Panc1 (cell line): ENCODE measurements around the gene C16orf78. TPM values are rescaled to one million over a fixed set of nuclear protein-coding genes. Genes with fewer than 3 reads are reported as not detected.
A peak's percentile ranks its signal among the peaks of the same experiment; 100 is the strongest.

Experiments used
- ATAC-seq: fragments of 200-7000 bp; cut with Tn5 transposase; 2 replicates; pipeline ENCODE4 v1.9.1; 2020; ENCODE audit warnings: mild to moderate bottlenecking, moderate library complexity
- BruUV-seq: library from RNA; stranded (reverse); fragments of 400-500 nt; replicated peaks from 2 replicates; lab custom pipeline; 2021; lab: Mats Ljungman, UMichigan
- CTCF ChIA-PET: fragments of 300-600 bp; sonication (Branson Sonifier 250); formaldehyde crosslinking; loops from one replicate; lab custom pipeline; 2022; ENCODE audit warnings: antibody characterized with exemption; lab: Charles Lee
- POLR2A ChIA-PET: fragments of 300-600 bp; sonication (Branson Sonifier 250); formaldehyde crosslinking; loops from one replicate; lab custom pipeline; 2022; ENCODE audit warnings: antibody characterized with exemption; lab: Charles Lee
- DNase-seq: peaks from one replicate; pipeline ENCODE4 v3.0.0-alpha.2; 2010; ENCODE audit warnings: low read depth, low spot score
- H3K27ac ChIP-seq: 2 replicates; pipeline ENCODE4 v1.5.1; 2011; ENCODE audit warnings: mild to moderate bottlenecking, low read length, inconsistent platforms
- H3K27me3 ChIP-seq: fragments of 200-500 bp; sonication (Bioruptor generic); 2 replicates; pipeline ENCODE4 v1.6.0; 2014; ENCODE audit warnings: low read length, inconsistent platforms; ENCODE audit not compliant: control insufficient read depth, insufficient read depth
- H3K36me3 ChIP-seq: fragments of 200-500 bp; sonication (Bioruptor generic); 2 replicates; pipeline ENCODE4 v1.5.1; 2014; ENCODE audit warnings: inconsistent platforms, mild to moderate bottlenecking, low read length, moderate library complexity; ENCODE audit not compliant: control insufficient read depth, insufficient read depth
- H3K4me1 ChIP-seq: 2 replicates; pipeline ENCODE4 v1.5.1; 2011; ENCODE audit warnings: inconsistent platforms, mild to moderate bottlenecking, low read length, moderate library complexity; ENCODE audit not compliant: control insufficient read depth, insufficient read depth
- H3K4me3 ChIP-seq, 2 experiments: 2 replicates each; pipeline ENCODE4 v1.5.1; 2011 to 2012; ENCODE audit warnings: low read depth in 2 of 2, low read length in 2 of 2, mild to moderate bottlenecking in 2 of 2, inconsistent platforms in 1 of 2, moderate library complexity in 1 of 2
- H3K9me3 ChIP-seq: fragments of 200-500 bp; sonication (Bioruptor generic); 2 replicates; pipeline ENCODE4 v1.5.1; 2014; ENCODE audit warnings: low read depth, mild to moderate bottlenecking, inconsistent platforms, low read length, moderate library complexity; ENCODE audit not compliant: control insufficient read depth, insufficient read depth
- CTCF ChIP-seq: fragments of 450-650 bp; IDR thresholded peaks from 2 replicates; pipeline ENCODE4 v1.5.1; 2017; ENCODE audit warnings: mild to moderate bottlenecking
- POLR2AphosphoS5 ChIP-seq: IDR thresholded peaks from 2 replicates; pipeline ENCODE4 v1.6.1; 2012; ENCODE audit warnings: mild to moderate bottlenecking, low read depth, low read length, moderate library complexity
- REST ChIP-seq, 2 experiments: IDR thresholded peaks; 2 replicates each; pipeline ENCODE4 v1.6.1; 2011 to 2012; ENCODE audit warnings: low read depth in 2 of 2, control low read depth in 1 of 2, low read length in 1 of 2, mild to moderate bottlenecking in 1 of 2, moderate library complexity in 1 of 2; ENCODE audit not compliant: insufficient read depth in 1 of 2
- SIN3A ChIP-seq: IDR thresholded peaks from 2 replicates; pipeline ENCODE4 v1.6.1; 2012; ENCODE audit warnings: low read depth, mild to moderate bottlenecking, low read length, moderate library complexity, borderline replicate concordance; ENCODE audit not compliant: insufficient read depth
- TCF7L2 ChIP-seq: IDR thresholded peaks from 2 replicates; pipeline ENCODE4 v1.6.1; 2011; ENCODE audit warnings: mild to moderate bottlenecking, low read depth, low read length, inconsistent platforms
- in situ Hi-C: cut with HindIII; loops from 2 replicates; pipeline ENCODE4 v1.10.0; 2016; ENCODE audit warnings: low sequenced_read_pairs, low pct_unique_long_range_greater_than_20kb
- intact Hi-C: fragments of 100-400 bp; cut with micrococcal nuclease; formaldehyde crosslinking; loops from one replicate; pipeline ENCODE4 v1.10.0; 2022; ENCODE audit not compliant: unreplicated experiment
- total RNA-seq: library from RNA; stranded (reverse); gene quantifications from one replicate; pipeline ENCODE4 v1.2.1, GENCODE V29; 2021; ENCODE audit not compliant: unreplicated experiment

C16orf78 gene
- total RNA-seq, 1 experiment from 2014 or later, result not detected

- in situ Hi-C loops (no loop called here), intact Hi-C loops (loop anchor here (5.0 kb wide), 2 partner anchors 184 to 514 kb away; no protein-coding TSS in a partner anchor)
- DNase-seq (peak; percentile 32), ATAC-seq (peak; percentile 100)
- CTCF ChIA-PET, result interaction anchor here (0.5 to 0.9 kb wide), 2 partner anchors 185 to 467 kb away, joined by 3 to 7 read pairs; no protein-coding TSS in a partner anchor
- TF ChIP-seq CTCF (peak; percentile 84), POLR2AphosphoS5 (no peak)
- H3K27ac ChIP-seq, result no peak overlapping the region
- POLR2A ChIA-PET, result interaction anchor here (0.6 kb wide), 1 partner anchor 505 kb away, joined by 3 read pairs; no protein-coding TSS in a partner anchor
- no TSS peak for BruUV-seq
- no peaks in the 10 kb centered on the region for H3K36me3 ChIP-seq
- H3K4me1 ChIP-seq, result no peaks in the 10 kb centered on the region
- H3K9me3 ChIP-seq, result no peaks in the 10 kb centered on the region
- H3K4me3 ChIP-seq, result no peak overlapping the region
- no peaks in the 10 kb centered on the region for H3K27me3 ChIP-seq
Observed at GRCh38 chr16:49407873-49408550, 34.4 kb downstream of the C16orf78 start.

- Histone ChIP-seq H3K9me3 (no peaks in the 10 kb centered on the region), H3K27me3 (no peaks in the 10 kb centered on the region), H3K4me3 (no peak overlapping the region), H3K4me1 (no peaks in the 10 kb centered on the region), H3K27ac (no peak overlapping the region), H3K36me3 (no peaks in the 10 kb centered on the region)
- ChIA-PET CTCF (no interaction called here), POLR2A (no interaction called here)
- intact Hi-C loops (loop anchor here (5.0 kb wide), 2 partner anchors 183 to 513 kb away; no protein-coding TSS in a partner anchor), in situ Hi-C loops (no loop called here)
- ATAC-seq (no peak), DNase-seq (no peak)
- TF ChIP-seq TCF7L2, result no peak
- TF ChIP-seq REST (IDR thresholded peaks at IDR 0.05; ENCODE audit: insufficient read depth in 1 of 2, low read depth in 2 of 2, low read length in 1 of 2), result no peak
- no peak for TF ChIP-seq POLR2AphosphoS5
- TF ChIP-seq CTCF, result no peak
- no peak for TF ChIP-seq SIN3A
- BruUV-seq, result no TSS peak
Observed at GRCh38 chr16:49409121-49409520, 35.5 kb downstream of the C16orf78 start.
